Breast epithelium (tissue), 3 donors: Measurements from ENCODE around the gene HPS3.

Experiments
- CTCF ChIP-seq, 3 donors: fragments of 450-650 bp; IDR thresholded peaks; one replicate each; pipeline ENCODE4 v1.5.1; 2016 to 2017; ENCODE audit warnings: antibody characterized with exemption in 3 of 3, mild to moderate bottlenecking in 3 of 3, moderate library complexity in 3 of 3
- POLR2A ChIP-seq: fragments of 450-650 bp; IDR thresholded peaks from one replicate; pipeline ENCODE4 v1.6.1; 2016; ENCODE audit warnings: antibody characterized with exemption, mild to moderate bottlenecking, moderate library complexity

GRCh38 chr3:149198611-149199010 is 69.2 kb downstream of the HPS3 start:
- TF ChIP-seq CTCF (IDR thresholded peaks at IDR 0.05) (no peak), POLR2A (no peak)
